ENCODE data around the gene SGF29. TPM values are rescaled to one million over a fixed set of nuclear protein-coding genes. Genes with fewer than 3 reads are reported as not detected.
"Not testable (repeated sequence)": the region's sequence is repeated elsewhere in the genome, so short reads cannot be mapped to it uniquely, and the experiment has no call there.

The SGF29 gene
- total RNA-seq, 1 donor from 2014 or later, result 10.6 TPM

DNA sequence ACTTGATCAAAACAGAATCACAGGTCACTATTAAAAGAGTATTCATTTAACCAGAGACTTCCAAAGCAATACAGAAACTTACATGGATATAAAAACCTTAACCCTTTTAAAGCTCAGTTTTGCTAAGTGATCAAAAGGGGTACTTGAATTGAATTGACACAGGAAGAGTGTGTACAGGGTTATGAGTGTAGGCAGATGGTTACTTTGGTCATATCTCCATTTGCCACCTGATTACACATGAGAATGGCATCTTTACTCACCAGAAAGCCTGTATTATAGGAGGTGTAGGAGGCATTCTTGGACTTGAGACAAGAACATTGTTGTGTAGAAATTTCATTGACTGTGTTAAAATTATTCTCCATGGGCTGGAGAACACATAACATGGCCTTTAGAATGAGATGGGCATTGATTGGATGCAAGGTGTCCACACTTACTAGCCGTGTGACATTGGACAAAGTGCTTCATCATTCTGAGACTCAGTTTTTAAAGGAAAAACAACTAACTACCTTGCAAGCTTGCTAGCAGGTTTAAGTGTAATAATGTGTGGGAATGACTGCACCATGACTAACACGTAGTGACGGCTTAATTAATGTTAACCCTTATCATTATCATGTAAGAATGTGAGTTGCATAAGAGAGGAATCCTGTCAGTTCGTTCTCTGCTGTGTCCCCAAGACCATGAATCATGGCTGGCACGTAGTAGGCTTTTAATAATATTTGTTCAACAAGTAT lies 82.5 kb downstream of the SGF29 start:
- H3K9me3 Mint-ChIP-seq (ENCODE audit: unreplicated experiment); H3K9me3 ChIP-seq (ENCODE audit: insufficient read depth, low read depth, low read length); H3K4me3 ChIP-seq (ENCODE audit: insufficient read depth, low read depth, low read length); H3K4me3 Mint-ChIP-seq (ENCODE audit: unreplicated experiment); FAIRE-seq; H3K36me3 ChIP-seq (ENCODE audit: insufficient read depth, low read length); H4K20me1 ChIP-seq (ENCODE audit: insufficient read depth, low read length); H3K9ac ChIP-seq (ENCODE audit: low read length); H3K27me3 ChIP-seq (ENCODE audit: insufficient read depth, low read length); H3K36me3 Mint-ChIP-seq (ENCODE audit: low read depth, unreplicated experiment); H3K79me2 ChIP-seq (ENCODE audit: insufficient read depth, low read length); H3K4me1 ChIP-seq (ENCODE audit: insufficient read depth, low read length); H3K4me1 Mint-ChIP-seq (ENCODE audit: low read depth, unreplicated experiment); H3K27me3 Mint-ChIP-seq (ENCODE audit: low read depth, unreplicated experiment); H2AFZ ChIP-seq (ENCODE audit: low read depth, low read length): not testable (repeated sequence)
- Histone ChIP-seq H3K4me2 (ENCODE audit: low read length) (peak overlapping the region; percentile 52), H3K27ac (ENCODE audit: low read depth, low read length) (peak overlapping the region; percentile 47)
- peak; percentile 92 for DNase-seq (ENCODE audit: low read depth)
- H3K27ac Mint-ChIP-seq (ENCODE audit: unreplicated experiment), result peak overlapping the region; percentile 20

GRCh38 chr16:28637765-28638164 lies 84.0 kb downstream of the SGF29 start, which contains the start of gene NPIPB8:
Gene NPIPB8 (plus strand): TSS chr16:28638065. CDS start chr16:28638361, 296 bp downstream.
- not testable (repeated sequence) for H3K27ac ChIP-seq (ENCODE audit: low read depth, low read length); H3K36me3 Mint-ChIP-seq (ENCODE audit: low read depth, unreplicated experiment); H3K79me2 ChIP-seq (ENCODE audit: insufficient read depth, low read length); H3K27me3 Mint-ChIP-seq (ENCODE audit: low read depth, unreplicated experiment); DNase-seq (ENCODE audit: low read depth); H3K27ac Mint-ChIP-seq (ENCODE audit: unreplicated experiment); H3K4me2 ChIP-seq (ENCODE audit: low read length); H3K9me3 Mint-ChIP-seq (ENCODE audit: unreplicated experiment); H3K27me3 ChIP-seq (ENCODE audit: insufficient read depth, low read length); H3K36me3 ChIP-seq (ENCODE audit: insufficient read depth, low read length); H3K9me3 ChIP-seq (ENCODE audit: insufficient read depth, low read depth, low read length); H2AFZ ChIP-seq (ENCODE audit: low read depth, low read length); H3K9ac ChIP-seq (ENCODE audit: low read length); H3K4me1 ChIP-seq (ENCODE audit: insufficient read depth, low read length); H4K20me1 ChIP-seq (ENCODE audit: insufficient read depth, low read length); H3K4me3 Mint-ChIP-seq (ENCODE audit: unreplicated experiment); FAIRE-seq; H3K4me3 ChIP-seq (ENCODE audit: insufficient read depth, low read depth, low read length); H3K4me1 Mint-ChIP-seq (ENCODE audit: low read depth, unreplicated experiment)

DNA sequence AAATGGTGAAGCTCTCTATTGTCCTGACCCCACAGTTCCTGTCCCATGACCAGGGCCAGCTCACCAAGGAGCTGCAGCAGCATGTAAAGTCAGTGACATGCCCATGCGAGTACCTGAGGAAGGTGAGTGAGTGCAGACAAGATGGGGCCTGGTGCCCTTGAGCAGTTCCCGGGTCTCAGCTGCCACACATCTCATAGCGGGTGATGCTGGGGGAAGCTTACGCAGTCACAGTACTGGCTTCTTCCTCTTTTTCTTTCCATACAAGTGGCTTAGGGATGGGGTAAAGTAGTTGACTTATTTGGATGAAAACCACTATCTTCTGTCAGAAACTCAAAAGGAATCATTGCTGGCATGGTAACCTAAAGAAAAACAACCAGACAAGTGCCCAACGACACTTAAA lies 84.6 kb downstream of the SGF29 start:
- not testable (repeated sequence) for H3K9me3 Mint-ChIP-seq (ENCODE audit: unreplicated experiment); H3K4me1 ChIP-seq (ENCODE audit: insufficient read depth, low read length); H3K27ac Mint-ChIP-seq (ENCODE audit: unreplicated experiment); H3K9ac ChIP-seq (ENCODE audit: low read length); H3K36me3 ChIP-seq (ENCODE audit: insufficient read depth, low read length); H2AFZ ChIP-seq (ENCODE audit: low read depth, low read length); FAIRE-seq; H3K4me3 Mint-ChIP-seq (ENCODE audit: unreplicated experiment); H3K27me3 Mint-ChIP-seq (ENCODE audit: low read depth, unreplicated experiment); H3K79me2 ChIP-seq (ENCODE audit: insufficient read depth, low read length); H4K20me1 ChIP-seq (ENCODE audit: insufficient read depth, low read length); H3K4me3 ChIP-seq (ENCODE audit: insufficient read depth, low read depth, low read length); H3K36me3 Mint-ChIP-seq (ENCODE audit: low read depth, unreplicated experiment); H3K4me2 ChIP-seq (ENCODE audit: low read length); H3K4me1 Mint-ChIP-seq (ENCODE audit: low read depth, unreplicated experiment); H3K27ac ChIP-seq (ENCODE audit: low read depth, low read length); H3K27me3 ChIP-seq (ENCODE audit: insufficient read depth, low read length); DNase-seq (ENCODE audit: low read depth); H3K9me3 ChIP-seq (ENCODE audit: insufficient read depth, low read depth, low read length)

DNA sequence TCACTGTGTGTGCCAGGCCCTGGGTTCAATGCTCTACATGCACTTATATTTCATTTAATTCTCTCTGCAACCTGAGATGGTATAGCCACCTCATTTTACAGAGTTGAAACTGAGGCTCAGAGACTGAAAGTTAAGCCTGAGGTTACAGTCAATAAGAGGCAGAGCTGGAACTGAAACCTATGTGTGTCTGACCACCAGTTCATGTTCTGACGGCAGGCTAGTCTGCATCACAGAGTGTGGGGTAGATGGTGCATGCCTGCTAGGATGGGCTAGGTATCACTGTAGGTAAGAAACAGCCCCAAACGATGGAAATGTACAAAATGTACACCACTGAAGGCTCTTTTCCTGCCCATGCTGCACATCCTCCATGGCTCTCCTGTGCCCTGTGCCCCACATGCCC lies 86.2 kb downstream of the SGF29 start:
- not testable (repeated sequence) for H3K9me3 ChIP-seq (ENCODE audit: insufficient read depth, low read depth, low read length); H3K4me1 ChIP-seq (ENCODE audit: insufficient read depth, low read length); H3K4me2 ChIP-seq (ENCODE audit: low read length); H3K4me3 Mint-ChIP-seq (ENCODE audit: unreplicated experiment); H3K27me3 Mint-ChIP-seq (ENCODE audit: low read depth, unreplicated experiment); H3K9me3 Mint-ChIP-seq (ENCODE audit: unreplicated experiment); H3K79me2 ChIP-seq (ENCODE audit: insufficient read depth, low read length); H3K27ac ChIP-seq (ENCODE audit: low read depth, low read length); H3K4me1 Mint-ChIP-seq (ENCODE audit: low read depth, unreplicated experiment); H4K20me1 ChIP-seq (ENCODE audit: insufficient read depth, low read length); H3K27me3 ChIP-seq (ENCODE audit: insufficient read depth, low read length); H3K4me3 ChIP-seq (ENCODE audit: insufficient read depth, low read depth, low read length); H3K27ac Mint-ChIP-seq (ENCODE audit: unreplicated experiment); H3K36me3 Mint-ChIP-seq (ENCODE audit: low read depth, unreplicated experiment); H2AFZ ChIP-seq (ENCODE audit: low read depth, low read length); FAIRE-seq; H3K36me3 ChIP-seq (ENCODE audit: insufficient read depth, low read length); DNase-seq (ENCODE audit: low read depth); H3K9ac ChIP-seq (ENCODE audit: low read length)

Other genes with a start within 250 kb of the SGF29 start
- 1.7 TPM in 1 of 2 replicates, not detected in the other for gene NPIPB6, start 190.4 kb upstream of the SGF29 start, total RNA-seq
- gene EIF3CL, start 150.1 kb upstream of the SGF29 start, total RNA-seq, result 18.2 and 58.5 TPM in 2 replicates
- gene NPIPB7, start 81.6 kb upstream of the SGF29 start, total RNA-seq, result not detected in 2 replicates
- gene CLN3, start 61.8 kb upstream of the SGF29 start, total RNA-seq, result 23.0 and 26.0 TPM in 2 replicates
- gene APOBR, start 59.3 kb upstream of the SGF29 start, total RNA-seq, result not detected in 2 replicates
- not detected in 2 replicates for gene IL27, start 47.1 kb upstream of the SGF29 start, total RNA-seq
- gene NUPR1, start 14.9 kb upstream of the SGF29 start, total RNA-seq, result 3.8 and 9.5 TPM in 2 replicates
- not detected in 2 replicates for gene SULT1A2, start 43.1 kb downstream of the SGF29 start, total RNA-seq
- gene SULT1A1, start 56.1 kb downstream of the SGF29 start, total RNA-seq, result 0.41 and 0.53 TPM in 2 replicates
- not detected in 2 replicates for gene NPIPB8, start 84.1 kb downstream of the SGF29 start, total RNA-seq
- 880 and 953 TPM in 2 replicates for gene EIF3C, start 157.5 kb downstream of the SGF29 start, total RNA-seq
- gene NPIPB9, start 197.9 kb downstream of the SGF29 start, total RNA-seq, result 0.86 and 2.3 TPM in 2 replicates